ENCODE data around the gene EVX2. TPM values are rescaled to one million over a fixed set of nuclear protein-coding genes. Genes with fewer than 3 reads are reported as not detected.

Gene EVX2
- total RNA-seq (2022) (not detected in 2 replicates), Bru-seq, nascent RNA (percentile 12 among the genes with signal in this experiment), BruChase-seq, experiment 1, labeled RNA remaining after a 6-hour chase (not detected), BruChase-seq, experiment 2, labeled RNA remaining after a 2-hour chase (not detected)
- long read RNA-seq: 0 reads

- peaks cover 32% of the 10 kb centered on the region for H3K27me3 Mint-ChIP-seq (ENCODE audit: unreplicated experiment)
- H3K9me3 Mint-ChIP-seq (ENCODE audit: low read depth, unreplicated experiment): peaks cover 2% of the 10 kb centered on the region
- no peak within 1 kb of the TSS for H3K4me3 Mint-ChIP-seq (ENCODE audit: low read depth, unreplicated experiment)
- intact Hi-C loops (cut with micrococcal nuclease; ENCODE audit: unreplicated experiment): no loop called here
- no peak for TF ChIP-seq CTCF (IDR thresholded peaks at IDR 0.05; ENCODE audit: unreplicated experiment)
- CTCF ChIA-PET: no interaction called here
- H3K27ac Mint-ChIP-seq (ENCODE audit: unreplicated experiment): no peak within 1 kb of the TSS
- BruUV-seq (replicated peaks): no TSS peak
- no peak for DNase-seq
- H3K4me1 Mint-ChIP-seq (ENCODE audit: low read depth, unreplicated experiment): no peaks in the 10 kb centered on the region
- H3K36me3 Mint-ChIP-seq (ENCODE audit: insufficient read depth, unreplicated experiment): peaks cover 15% of the 10 kb centered on the region
Measured at GRCh38 chr2:176083796-176084261, at the start of gene EVX2. TSS of gene EVX2 (minus strand) at chr2:176083962. CDS start at chr2:176083776, 186 bp downstream.

DNA sequence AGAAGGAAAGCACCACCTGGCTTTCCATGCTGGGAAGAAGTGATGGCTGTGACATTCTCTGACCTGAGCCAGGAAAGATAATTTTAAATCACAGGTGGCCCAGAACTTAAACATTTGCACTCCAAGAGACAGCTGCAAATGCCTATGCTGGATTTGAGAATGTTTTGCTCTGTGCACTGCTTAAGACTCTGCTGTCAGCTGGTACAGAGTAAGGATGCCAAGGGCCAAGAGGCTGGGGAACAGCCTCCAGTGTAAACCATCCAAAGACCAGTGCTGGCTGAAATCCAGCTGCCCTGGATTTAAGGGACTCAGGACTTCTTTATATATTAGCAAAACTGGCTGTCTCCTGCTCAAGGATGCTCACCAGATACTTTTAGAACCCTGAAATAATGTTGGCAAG lies 49.6 kb upstream of the EVX2 start:
- intact Hi-C loops (cut with micrococcal nuclease; ENCODE audit: unreplicated experiment): no loop called here
- Mint-ChIP-seq H3K4me3 (ENCODE audit: low read depth, unreplicated experiment) (no peak overlapping the region), H3K9me3 (ENCODE audit: low read depth, unreplicated experiment) (no peaks in the 10 kb centered on the region), H3K27me3 (ENCODE audit: unreplicated experiment) (no peaks in the 10 kb centered on the region), H3K36me3 (ENCODE audit: insufficient read depth, unreplicated experiment) (no peaks in the 10 kb centered on the region), H3K4me1 (ENCODE audit: low read depth, unreplicated experiment) (no peaks in the 10 kb centered on the region), H3K27ac (ENCODE audit: unreplicated experiment) (no peak overlapping the region)
- CTCF ChIA-PET: interaction anchor here (0.9 kb wide), 1 partner anchor 531 kb away, joined by 4 read pairs; no protein-coding TSS in a partner anchor
- no peak for TF ChIP-seq CTCF (IDR thresholded peaks at IDR 0.05; ENCODE audit: unreplicated experiment)
- DNase-seq: no peak
- no TSS peak for BruUV-seq (replicated peaks)

GRCh38 chr2:176132205-176133171 lies 48.7 kb upstream of the EVX2 start:
- DNase-seq: no peak
- H3K36me3 Mint-ChIP-seq (ENCODE audit: insufficient read depth, unreplicated experiment): no peaks in the 10 kb centered on the region
- BruUV-seq (replicated peaks): no TSS peak
- H3K4me3 Mint-ChIP-seq (ENCODE audit: low read depth, unreplicated experiment): no peak overlapping the region
- intact Hi-C loops (cut with micrococcal nuclease; ENCODE audit: unreplicated experiment): no loop called here
- CTCF ChIA-PET: interaction anchor here (0.9 to 1.7 kb wide), 4 partner anchors 8 to 532 kb away, joined by 4 to 5 read pairs (median 4); no protein-coding TSS in a partner anchor
- H3K4me1 Mint-ChIP-seq (ENCODE audit: low read depth, unreplicated experiment): no peaks in the 10 kb centered on the region
- TF ChIP-seq CTCF (IDR thresholded peaks at IDR 0.05; ENCODE audit: unreplicated experiment): no peak
- H3K9me3 Mint-ChIP-seq (ENCODE audit: low read depth, unreplicated experiment): no peaks in the 10 kb centered on the region
- H3K27me3 Mint-ChIP-seq (ENCODE audit: unreplicated experiment): no peaks in the 10 kb centered on the region
- H3K27ac Mint-ChIP-seq (ENCODE audit: unreplicated experiment): no peak overlapping the region

- H3K27me3 Mint-ChIP-seq (ENCODE audit: unreplicated experiment): no peaks in the 10 kb centered on the region
- TF ChIP-seq CTCF (IDR thresholded peaks at IDR 0.05; ENCODE audit: unreplicated experiment): no peak
- H3K4me3 Mint-ChIP-seq (ENCODE audit: low read depth, unreplicated experiment): no peak overlapping the region
- DNase-seq: no peak
- CTCF ChIA-PET: interaction anchor here (1.2 to 1.7 kb wide), 3 partner anchors 9 to 522 kb away, joined by 4 to 5 read pairs (median 5); no protein-coding TSS in a partner anchor
- H3K4me1 Mint-ChIP-seq (ENCODE audit: low read depth, unreplicated experiment): no peaks in the 10 kb centered on the region
- H3K9me3 Mint-ChIP-seq (ENCODE audit: low read depth, unreplicated experiment): no peaks in the 10 kb centered on the region
- H3K27ac Mint-ChIP-seq (ENCODE audit: unreplicated experiment): no peak overlapping the region
- H3K36me3 Mint-ChIP-seq (ENCODE audit: insufficient read depth, unreplicated experiment): no peaks in the 10 kb centered on the region
- intact Hi-C loops (cut with micrococcal nuclease; ENCODE audit: unreplicated experiment): no loop called here
- BruUV-seq (replicated peaks): no TSS peak
Measured at GRCh38 chr2:176131848-176132158, 48.0 kb upstream of the EVX2 start.

Data from Calu3 (cell line).